ENCODE results near the gene TMEM115. TPM values are rescaled to one million over a fixed set of nuclear protein-coding genes. Genes with fewer than 3 reads are reported as not detected.

TMEM115 gene
- total and polyA plus RNA-seq, 9 of the 15 experiments (the other 6 are each of a cell fraction or from before 2014, with no cell fraction given): 1.6 to 26.9 (median 14.1) TPM

GRCh38 chr3:50350527-50351322 lies 8.6 kb downstream of the TMEM115 start, which contains the start of the genes CYB561D2 and NPRL2 (continued):
- TF ChIP-seq MGA (IDR thresholded peaks at IDR 0.05): peak; percentile 94
- no peak for TF ChIP-seq BRD9 (IDR thresholded peaks at IDR 0.05; ENCODE audit: low read depth, partially characterized antibody)
- TF ChIP-seq ZNF165 (CRISPR knock-in tag; IDR thresholded peaks at IDR 0.05; ENCODE audit: borderline replicate concordance): no peak
- TF ChIP-seq ZNF609 (CRISPR knock-in tag; IDR thresholded peaks at IDR 0.05; ENCODE audit: borderline replicate concordance): 0 out of 2 replicates have a peak, but pooled peaks have one; percentile 46
- TF ChIP-seq RBM25 (IDR thresholded peaks at IDR 0.05; ENCODE audit: low read depth, low read length, severe bottlenecking): no peak
- peak; percentile 83; the same call in 1 of the 2 replicates for TF ChIP-seq CBFB (CRISPR knock-in tag; IDR thresholded peaks at IDR 0.05)
- TF ChIP-seq, protein P1, sequence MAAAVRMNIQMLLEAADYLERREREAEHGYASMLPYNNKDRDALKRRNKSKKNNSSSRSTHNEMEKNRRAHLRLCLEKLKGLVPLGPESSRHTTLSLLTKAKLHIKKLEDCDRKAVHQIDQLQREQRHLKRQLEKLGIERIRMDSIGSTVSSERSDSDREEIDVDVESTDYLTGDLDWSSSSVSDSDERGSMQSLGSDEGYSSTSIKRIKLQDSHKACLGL (CRISPR knock-in tag; IDR thresholded peaks at IDR 0.05; ENCODE audit: borderline replicate concordance, poor library complexity, severe bottlenecking): no peak
- no peak for TF ChIP-seq ZNF778 (CRISPR knock-in tag; IDR thresholded peaks at IDR 0.05)
- no peak for TF ChIP-seq ZFP30 (CRISPR knock-in tag; IDR thresholded peaks at IDR 0.05; ENCODE audit: borderline replicate concordance)
